Stimulated activated CD4-positive, alpha-beta T cell treated with anti-CD3 and anti-CD28 coated beads, TNF-alpha, amount 100 ng/mL, for 4 hours (primary cell): ENCODE measurements around the gene C1QTNF3.
"Not testable (repeated sequence)": the region's sequence is repeated elsewhere in the genome, so short reads cannot be mapped to it uniquely, and the experiment has no call there.

ENCODE experiments used
- DNase-seq, 3 experiments: peaks; one replicate each; pipeline ENCODE4 v3.0.0-alpha.2; 2020; ENCODE audit warnings: low read depth in 3 of 3

Gene C1QTNF3

DNA sequence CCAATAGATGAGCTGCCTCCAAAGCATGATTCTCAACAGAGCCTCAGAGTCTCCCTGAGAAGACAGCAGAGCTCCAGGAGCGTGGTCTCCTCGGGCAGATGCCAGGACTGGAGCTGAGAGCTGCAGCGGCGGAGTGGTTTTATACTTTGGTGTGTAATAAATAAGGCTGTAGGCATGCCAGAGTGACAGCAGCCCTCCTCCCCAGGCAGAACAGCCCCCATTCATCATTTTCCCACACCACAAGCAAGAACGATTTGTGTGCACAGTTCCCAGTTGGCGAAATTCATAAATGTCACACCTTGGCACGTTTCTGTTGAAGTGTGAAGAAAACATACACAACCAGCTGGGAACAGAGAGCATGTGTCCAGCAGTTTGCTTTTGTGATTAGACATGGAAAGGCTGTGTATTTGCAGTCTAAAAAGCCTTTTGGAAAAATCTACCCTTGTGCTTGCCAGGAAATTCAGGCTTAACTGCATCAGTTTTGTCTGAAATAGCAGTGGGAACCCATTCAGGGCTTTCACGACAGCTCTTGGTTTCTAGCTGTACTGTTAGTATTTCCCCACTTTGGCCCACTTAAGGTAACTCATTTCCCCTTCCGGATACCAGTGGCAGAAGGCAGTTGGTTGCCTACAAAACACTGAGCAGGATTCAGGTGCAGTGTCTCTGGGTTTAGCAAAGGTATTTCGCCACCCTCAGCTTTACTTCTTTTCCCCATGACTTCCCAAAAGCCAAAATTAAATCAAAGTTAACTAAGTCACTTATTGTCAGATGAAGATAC, at the start of gene C1QTNF3:
Gene C1QTNF3, minus strand, starts transcription at position 115 of the 778 bp plus-strand sequence. Its CDS starts 88 bp downstream, at position 27.
- no peak for DNase-seq

DNA sequence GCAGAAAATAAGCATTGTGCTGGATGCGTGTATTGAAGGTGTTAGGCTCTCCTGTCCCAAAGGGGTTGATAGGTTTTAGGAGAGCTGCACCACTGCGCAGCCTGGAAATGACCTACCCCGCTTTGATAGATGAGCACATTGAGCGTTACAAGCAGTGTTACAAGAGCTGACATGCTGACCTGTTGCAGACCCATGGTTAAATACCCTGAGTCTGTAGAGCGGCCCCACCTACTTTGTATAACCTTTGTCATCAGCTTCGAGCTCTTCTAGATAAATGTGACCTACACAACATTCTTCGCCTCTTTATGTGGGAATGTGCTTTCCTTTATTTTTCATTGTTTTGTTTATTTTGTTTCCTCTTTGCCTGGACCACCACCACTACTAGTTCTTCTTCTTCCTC, 48.0 kb upstream of the C1QTNF3 start:
- not testable (repeated sequence) for DNase-seq

DNA sequence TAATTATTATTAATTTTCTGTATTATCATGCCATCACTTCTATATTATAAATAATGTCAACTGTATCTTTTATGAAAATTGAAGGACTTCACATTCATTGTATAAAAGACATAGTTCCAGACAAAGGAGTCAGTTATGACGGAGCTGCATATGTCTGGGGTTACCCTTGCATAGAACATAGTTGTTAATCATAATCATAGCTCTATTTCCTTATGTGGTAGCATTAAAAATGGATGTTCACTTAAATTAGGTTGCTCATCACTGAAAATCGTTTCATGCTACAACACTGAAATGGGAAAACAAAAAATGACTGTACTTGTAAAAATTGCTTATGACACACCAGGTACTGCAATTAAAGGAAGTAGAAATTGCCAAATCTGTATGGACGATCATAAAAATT, 46.8 kb upstream of the C1QTNF3 start:
- DNase-seq = not testable (repeated sequence)

DNA sequence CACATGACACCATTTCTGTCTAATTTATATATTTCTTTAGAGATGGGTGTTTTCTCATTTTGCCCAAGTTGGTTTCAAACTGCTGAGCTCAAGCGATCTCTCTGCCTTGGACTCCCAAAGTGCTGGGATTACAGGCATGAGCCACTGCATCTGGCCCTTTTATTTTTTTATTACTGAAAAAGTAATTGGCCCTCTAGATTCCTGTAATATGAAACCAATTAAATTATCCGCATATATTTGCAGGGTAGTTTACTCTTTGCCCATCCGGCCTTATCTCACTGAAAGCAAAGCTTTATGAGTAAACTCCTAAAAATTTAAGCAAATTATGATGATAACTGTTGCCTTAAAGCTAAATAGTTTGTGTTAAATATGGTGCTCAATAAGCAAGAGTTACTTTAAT, 44.7 kb upstream of the C1QTNF3 start:
- DNase-seq = not testable (repeated sequence)

DNA sequence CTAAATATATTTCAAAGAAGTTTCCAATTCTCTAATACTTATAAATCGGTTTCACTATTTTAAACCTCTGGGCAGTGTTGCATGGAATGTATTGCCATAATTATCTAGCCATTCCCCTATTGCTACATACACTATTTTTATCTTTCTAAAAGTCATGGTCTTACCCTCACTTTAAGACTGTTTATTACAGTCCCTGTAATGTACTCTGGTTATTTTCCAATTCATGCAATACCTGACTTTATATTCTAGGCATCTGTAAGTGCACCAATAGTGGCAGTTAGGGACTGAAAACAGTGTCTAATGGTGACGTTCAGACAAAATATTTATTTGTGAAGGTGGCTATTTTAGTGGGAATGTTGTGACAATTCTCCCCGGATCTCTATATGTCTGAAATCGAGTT, 40.9 kb upstream of the C1QTNF3 start:
- not testable (repeated sequence) for DNase-seq

- not testable (repeated sequence) for DNase-seq
These were observed 36.5 kb upstream of the C1QTNF3 start for GRCh38 chr5:34079505-34079904.

- not testable (repeated sequence) for DNase-seq
These were observed 34.6 kb upstream of the C1QTNF3 start for GRCh38 chr5:34077636-34078035.

DNA sequence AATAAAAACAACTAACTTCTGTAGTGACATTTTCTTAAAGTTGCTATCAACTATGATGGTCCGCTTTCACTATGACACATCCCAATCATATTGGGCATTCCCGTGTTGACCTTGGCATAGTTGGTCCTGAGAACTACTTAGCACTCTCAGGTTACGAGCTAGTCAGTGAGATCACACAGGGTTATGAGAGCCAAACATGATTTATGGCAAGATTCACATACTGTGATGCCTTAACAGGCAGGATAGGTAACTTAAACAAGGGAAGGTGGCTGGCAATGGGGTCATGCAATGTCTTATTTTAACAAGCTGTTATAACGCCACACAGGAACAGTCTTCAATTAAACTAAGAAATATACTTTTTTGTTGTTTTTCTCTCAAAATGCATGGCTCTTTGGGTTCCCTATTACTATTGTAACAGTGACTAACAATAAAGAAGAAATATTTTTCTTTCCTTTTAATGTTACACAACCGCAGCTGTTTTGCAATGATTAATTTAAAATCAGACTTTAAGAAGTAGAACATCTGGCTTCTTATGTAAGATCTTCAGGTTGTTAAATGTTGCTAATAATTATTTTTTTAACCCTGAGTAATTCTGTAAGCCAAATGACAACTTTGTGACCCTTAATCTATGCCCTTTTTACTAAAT, 33.8 kb upstream of the C1QTNF3 start:
- not testable (repeated sequence) for DNase-seq

- DNase-seq = not testable (repeated sequence)
These were observed 31.5 kb upstream of the C1QTNF3 start for GRCh38 chr5:34074472-34074871.

DNA sequence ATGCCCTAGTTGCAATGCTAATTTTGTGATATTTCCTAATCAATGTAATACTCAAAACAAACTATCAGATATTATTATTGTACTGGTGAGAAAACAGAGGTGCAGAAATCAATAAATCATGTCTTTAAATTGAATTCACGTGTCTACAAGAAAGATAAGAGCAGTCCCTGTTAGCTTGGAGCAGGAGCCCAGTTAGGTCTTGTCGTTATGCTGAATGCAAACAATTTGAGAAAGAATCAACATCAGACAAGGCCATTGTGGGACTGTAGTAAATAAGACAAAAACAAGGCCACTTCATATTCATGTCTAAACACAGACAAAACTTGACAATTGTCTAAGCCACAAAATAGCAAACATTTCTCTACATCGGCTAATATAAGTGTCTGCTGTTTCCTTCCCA, 31.1 kb upstream of the C1QTNF3 start:
- DNase-seq = not testable (repeated sequence)

DNA sequence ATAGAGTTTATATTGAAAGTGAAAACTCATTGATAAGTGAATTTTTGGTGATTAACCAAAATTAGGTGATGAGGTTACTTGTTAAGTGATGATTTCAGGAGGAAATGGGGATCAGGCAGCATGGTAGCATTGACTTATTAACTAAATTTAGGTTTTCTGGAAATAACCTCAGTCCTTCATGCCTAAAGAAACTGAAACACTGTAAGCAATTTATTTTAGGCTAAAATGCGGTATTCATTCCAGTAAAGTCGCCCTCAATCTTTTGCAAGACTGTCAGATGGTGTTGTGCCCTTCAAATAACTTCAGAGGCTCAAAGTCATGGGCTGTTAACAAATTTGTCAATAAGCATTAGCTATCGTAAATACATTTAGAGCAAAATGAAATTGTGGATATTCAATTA, 27.6 kb upstream of the C1QTNF3 start:
- not testable (repeated sequence) for DNase-seq

GRCh38 chr5:34064656-34065055, 21.6 kb upstream of the C1QTNF3 start:
- DNase-seq = no peak

DNA sequence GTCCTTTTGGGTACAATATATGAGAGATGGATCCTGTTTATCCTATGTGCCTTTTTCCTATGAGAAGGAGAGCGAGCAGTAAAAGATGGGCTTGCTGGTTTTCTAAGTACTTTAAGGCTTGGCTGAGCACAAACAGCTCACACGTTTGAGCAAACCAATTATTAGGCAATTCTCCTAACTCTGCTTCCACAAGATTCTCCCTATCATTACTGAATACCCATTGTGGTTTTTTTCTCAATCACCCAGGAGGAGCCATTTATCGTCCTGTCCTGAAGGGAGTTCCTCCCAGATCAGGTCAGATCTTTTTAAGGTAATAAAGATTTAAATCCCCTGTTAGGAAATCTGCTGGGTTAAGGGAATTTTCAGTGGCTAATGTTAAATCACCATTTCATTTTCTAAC, 19.4 kb upstream of the C1QTNF3 start:
- DNase-seq = no peak

DNA sequence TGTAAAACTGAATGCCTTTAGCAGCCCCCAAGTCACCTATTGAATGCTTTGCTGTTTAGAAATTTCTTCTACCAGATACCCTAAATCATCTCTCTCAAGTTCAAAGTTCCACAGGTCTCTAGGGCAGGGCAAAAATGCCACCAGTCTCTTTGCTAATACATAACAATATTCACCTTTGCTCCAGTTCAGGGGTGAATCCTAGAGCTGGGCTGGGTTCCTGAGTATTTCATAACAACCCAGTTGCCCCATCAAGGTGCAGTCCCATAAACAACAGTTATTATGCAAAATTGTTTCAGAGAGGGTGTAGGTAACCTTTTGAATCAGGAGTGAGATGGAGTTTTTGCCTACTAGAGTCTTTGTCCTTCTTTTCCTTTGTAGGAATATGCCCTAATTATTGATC, 19.0 kb upstream of the C1QTNF3 start:
- no peak for DNase-seq

DNA sequence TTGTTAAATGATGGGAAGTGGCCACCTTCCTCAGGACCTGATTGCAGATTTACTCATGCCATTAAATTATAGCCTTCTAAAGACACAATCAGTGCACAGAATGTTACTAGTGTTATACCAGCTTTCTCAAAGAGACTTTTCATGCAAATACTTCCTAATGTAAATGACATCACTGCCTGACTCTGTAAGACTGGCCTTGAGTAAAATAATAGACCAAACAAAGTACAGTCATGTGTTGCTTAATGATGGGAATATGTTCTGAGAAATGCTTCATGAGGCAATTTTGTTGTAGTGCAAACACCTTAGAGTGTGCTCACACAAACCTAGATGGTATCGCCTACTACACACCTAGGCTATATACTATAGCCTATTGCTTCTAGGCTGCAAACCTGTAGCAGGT, 17.0 kb upstream of the C1QTNF3 start:
- no peak for DNase-seq

DNA sequence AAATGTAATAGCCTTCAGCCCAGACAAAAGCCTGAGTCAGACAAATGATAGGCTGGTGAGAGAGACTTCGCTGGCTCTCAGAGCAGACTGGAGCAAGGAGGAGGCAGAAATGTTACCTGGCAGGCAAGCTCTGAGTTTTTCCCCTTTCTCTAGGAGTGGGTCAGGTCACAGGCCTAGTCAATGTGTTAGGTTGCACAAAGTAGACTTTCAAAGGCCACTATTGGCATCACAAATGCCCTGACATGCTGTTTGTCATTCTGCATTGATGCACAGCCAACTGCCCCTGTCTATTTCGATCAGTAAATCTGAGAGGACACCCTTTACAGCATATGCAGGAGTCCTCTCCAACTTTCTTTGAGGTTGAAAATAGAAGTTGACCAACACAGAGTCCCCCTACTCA, 15.5 kb upstream of the C1QTNF3 start:
- no peak for DNase-seq

- no peak for DNase-seq
These were observed 14.6 kb upstream of the C1QTNF3 start for GRCh38 chr5:34057569-34057968.

DNA sequence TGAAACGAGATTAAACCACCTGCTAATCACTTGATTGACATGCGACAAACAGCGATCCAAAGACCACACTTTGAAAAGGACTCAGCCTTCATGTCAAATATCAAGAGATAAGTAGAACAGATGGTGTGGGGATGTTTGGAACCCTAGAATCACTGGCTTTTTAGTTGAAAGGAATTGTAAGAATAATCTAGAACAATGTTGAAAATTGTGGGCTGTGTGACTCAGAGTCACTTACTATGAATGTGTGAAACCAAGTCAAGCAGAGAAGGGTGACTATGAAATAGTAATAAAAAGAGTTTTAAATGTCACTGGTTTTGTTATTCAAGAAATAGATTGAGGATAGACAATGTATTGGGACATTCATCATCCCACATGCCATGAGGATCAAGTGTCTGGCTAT, 14.1 kb upstream of the C1QTNF3 start:
- DNase-seq = no peak

- no peak for DNase-seq
These were observed 12.7 kb upstream of the C1QTNF3 start for GRCh38 chr5:34055667-34056066.

DNA sequence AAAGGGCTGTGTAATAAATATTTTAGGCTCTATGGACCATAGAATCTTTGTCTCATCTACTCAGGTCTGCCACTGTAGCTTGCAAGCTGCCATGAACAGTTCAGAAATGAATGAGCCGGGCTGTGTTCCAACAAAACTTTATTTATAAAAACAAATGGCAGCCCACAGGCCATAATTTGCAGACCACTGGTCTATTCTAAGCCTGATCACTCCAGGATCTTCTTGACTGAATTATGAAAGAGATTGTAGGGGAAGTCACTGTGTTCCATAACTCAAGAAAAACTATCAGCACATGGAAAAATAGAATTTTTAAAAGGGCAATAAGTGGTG, 11.4 kb upstream of the C1QTNF3 start:
- no peak for DNase-seq

DNA sequence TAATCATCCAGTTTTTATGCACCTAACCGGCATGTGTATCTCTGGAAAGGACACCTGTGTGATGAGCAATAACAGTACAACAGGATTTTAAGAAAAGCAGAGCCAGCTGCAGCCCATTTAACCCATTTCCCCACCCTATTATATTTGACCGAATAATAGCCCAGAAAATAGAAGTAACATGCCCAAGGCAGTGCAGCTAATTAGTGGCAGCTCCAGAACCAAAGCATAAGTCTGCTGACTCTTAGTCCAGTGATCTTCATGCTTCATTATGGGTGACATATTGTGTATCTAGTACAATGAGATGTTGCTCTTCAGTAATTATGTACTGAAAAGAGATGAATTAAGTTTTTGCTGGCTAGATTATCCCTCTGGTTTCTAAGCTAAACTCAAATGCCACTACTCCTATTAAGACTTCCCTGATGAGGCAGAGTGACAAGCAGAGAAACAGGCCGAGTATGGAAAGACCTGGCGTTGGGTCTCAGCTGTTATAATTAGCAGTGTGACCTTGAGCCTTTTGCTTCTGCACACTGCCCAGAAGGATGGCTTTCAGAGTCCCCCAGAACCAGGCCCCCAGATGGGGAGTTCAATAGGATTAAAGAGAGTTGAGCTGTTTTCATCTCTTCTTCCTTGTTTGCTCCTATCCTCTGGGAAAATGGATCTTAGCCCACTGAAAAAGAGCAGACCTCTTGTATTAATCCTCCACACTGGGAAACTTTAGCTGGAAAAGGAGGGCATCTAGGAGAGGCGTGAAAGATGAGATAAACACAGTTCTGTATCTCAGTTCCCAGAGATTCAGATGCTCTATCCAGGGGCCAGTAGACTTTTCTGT, 10.8 kb upstream of the C1QTNF3 start:
- DNase-seq = no peak

GRCh38 chr5:34053133-34053532, 10.1 kb upstream of the C1QTNF3 start:
- no peak for DNase-seq
